Mesenchymal stem cell (in vitro differentiated cells and primary cell): ENCODE results near the gene SEPTIN5.

Experiments
- DNase-seq: peaks from one replicate; pipeline ENCODE4 v3.0.0-alpha.2; 2013
- H2AFZ ChIP-seq: one replicate; pipeline ENCODE4 v1.6.1; 2013; ENCODE audit warnings: low read depth, mild to moderate bottlenecking, control low read depth, inconsistent platforms, low read length, moderate library complexity
- H2AK5ac ChIP-seq: 2 replicates; pipeline ENCODE4 v1.6.1; 2013; ENCODE audit warnings: low read length, moderate library complexity, mild to moderate bottlenecking, inconsistent platforms; ENCODE audit not compliant: severe bottlenecking
- H2BK120ac ChIP-seq: one replicate; pipeline ENCODE4 v1.6.1; 2013; ENCODE audit warnings: low read depth, mild to moderate bottlenecking, inconsistent platforms, low read length, moderate library complexity
- H2BK12ac ChIP-seq, 2 experiments: one replicate each; pipeline ENCODE4 v1.6.1; 2013; ENCODE audit warnings: inconsistent platforms in 2 of 2, low read length in 2 of 2, mild to moderate bottlenecking in 2 of 2, moderate library complexity in 2 of 2, control low read depth in 1 of 2
- H2BK15ac ChIP-seq: one replicate; pipeline ENCODE4 v1.6.1; 2013; ENCODE audit warnings: mild to moderate bottlenecking, low read depth, inconsistent platforms; ENCODE audit not compliant: poor library complexity, severe bottlenecking
- H2BK5ac ChIP-seq: 2 replicates; pipeline ENCODE4 v1.6.1; 2013; ENCODE audit warnings: low read depth, mild to moderate bottlenecking, low read length, control low read depth, inconsistent platforms; ENCODE audit not compliant: poor library complexity, severe bottlenecking
- H3K14ac ChIP-seq, 2 experiments: one replicate each; pipeline ENCODE4 v1.6.1; 2013; ENCODE audit warnings: inconsistent platforms in 2 of 2, low read length in 2 of 2, control low read depth in 1 of 2, mild to moderate bottlenecking in 1 of 2, moderate library complexity in 1 of 2
- H3K18ac ChIP-seq, 2 experiments: one replicate each; pipeline ENCODE4 v1.6.1; 2013; ENCODE audit warnings: inconsistent platforms in 2 of 2, low read length in 2 of 2, control low read depth in 1 of 2, low read depth in 1 of 2, mild to moderate bottlenecking in 1 of 2
- H3K23ac ChIP-seq, 2 experiments: one replicate each; pipeline ENCODE4 v1.6.1; 2013; ENCODE audit warnings: inconsistent platforms in 2 of 2, low read length in 2 of 2, mild to moderate bottlenecking in 2 of 2, moderate library complexity in 2 of 2, control low read depth in 1 of 2
- H3K27ac ChIP-seq: 2 replicates; pipeline ENCODE4 v1.5.1; 2013; ENCODE audit warnings: mild to moderate bottlenecking, moderate library complexity, low read length, control low read depth, inconsistent platforms; ENCODE audit not compliant: poor library complexity, severe bottlenecking
- H3K27me3 ChIP-seq, 2 experiments: 2 replicates each; pipeline versions ENCODE4 v1.6.1 to v1.7.0; 2013; ENCODE audit warnings: low read length in 2 of 2, mild to moderate bottlenecking in 2 of 2, moderate library complexity in 2 of 2, control low read depth in 1 of 2, inconsistent platforms in 1 of 2; ENCODE audit not compliant: control insufficient read depth in 1 of 2, insufficient read depth in 1 of 2
- H3K36me3 ChIP-seq, 2 experiments: 2 replicates each; pipeline versions ENCODE4 v1.6.1 to v1.7.0; 2013; ENCODE audit warnings: low read length in 2 of 2, control low read depth in 1 of 2, inconsistent platforms in 1 of 2, low read depth in 1 of 2, mild to moderate bottlenecking in 1 of 2; ENCODE audit not compliant: insufficient read depth in 2 of 2, control insufficient read depth in 1 of 2
- H3K4ac ChIP-seq, 2 experiments: one replicate each; pipeline ENCODE4 v1.6.1; 2013; ENCODE audit warnings: inconsistent platforms in 2 of 2, low read length in 2 of 2, mild to moderate bottlenecking in 2 of 2, moderate library complexity in 2 of 2, control low read depth in 1 of 2, low read depth in 1 of 2
- H3K4me1 ChIP-seq: 2 replicates; pipeline ENCODE4 v1.6.1; 2013; ENCODE audit warnings: low read depth, low read length, control low read depth; ENCODE audit not compliant: control insufficient read depth, insufficient read depth
- H3K4me2 ChIP-seq: 2 replicates; pipeline ENCODE4 v1.6.1; 2013; ENCODE audit warnings: low read length, mild to moderate bottlenecking, inconsistent platforms; ENCODE audit not compliant: poor library complexity, severe bottlenecking
- H3K4me3 ChIP-seq, 2 experiments: 2 replicates each; pipeline versions ENCODE4 v1.5.1 to v1.7.0; 2013; ENCODE audit warnings: low read length in 2 of 2, mild to moderate bottlenecking in 2 of 2, control low read depth in 1 of 2, low read depth in 1 of 2; ENCODE audit not compliant: insufficient read depth in 1 of 2
- H3K79me1 ChIP-seq: replicated peaks from 2 replicates; pipeline ENCODE4 v1.6.1; 2013; ENCODE audit warnings: mild to moderate bottlenecking, control low read depth, low read length, inconsistent platforms; ENCODE audit not compliant: poor library complexity, severe bottlenecking
- H3K9ac ChIP-seq: 2 replicates; pipeline ENCODE4 v1.7.0; 2013; ENCODE audit warnings: mild to moderate bottlenecking, low read length, moderate library complexity
- H3K9me3 ChIP-seq: 2 replicates; pipeline ENCODE4 v1.7.0; 2013; ENCODE audit warnings: mild to moderate bottlenecking, low read length; ENCODE audit not compliant: control insufficient read depth
- H4K8ac ChIP-seq: one replicate; pipeline ENCODE4 v1.6.1; 2013; ENCODE audit warnings: inconsistent platforms, mild to moderate bottlenecking, low read length, moderate library complexity
- H4K91ac ChIP-seq: one replicate; pipeline ENCODE4 v1.6.1; 2013; ENCODE audit warnings: mild to moderate bottlenecking, low read length, inconsistent platforms
- WGBS: methylation state at CpG from one replicate; pipeline ENCODE4 v1.1.7; 2013; ENCODE audit warnings: mixed read lengths; 5-methylcytosine and 5-hydroxymethylcytosine counted together

SEPTIN5 gene

GRCh38 chr22:19763458-19764298 is 49.4 kb downstream of the SEPTIN5 start:
- Histone ChIP-seq H2AK5ac (no peak overlapping the region), H4K91ac (no peak overlapping the region), H2AFZ (no peak overlapping the region), H2BK5ac (no peak overlapping the region), H3K27me3 (peaks cover 73 to 81% of the 10 kb centered on the region in 2 experiments), H2BK12ac (no peak overlapping the region), H4K8ac (no peak overlapping the region), H3K4me2 (no peak overlapping the region), H3K79me1 (no peaks in the 10 kb centered on the region), H2BK15ac (no peak overlapping the region), H3K4me3 (no peak overlapping the region), H3K27ac (no peak overlapping the region), H3K18ac (no peak overlapping the region), H3K23ac (no peak overlapping the region), H3K4ac (no peak overlapping the region), H3K4me1 (peaks cover 33% of the 10 kb centered on the region), H3K9ac (no peak overlapping the region), H2BK120ac (no peak overlapping the region), H3K36me3 (no peaks in the 10 kb centered on the region), H3K9me3 (no peaks in the 10 kb centered on the region), H3K14ac (no peak overlapping the region)
- whole genome bisulfite sequencing, result 29% methylated on average over 35 of the region's 39 CpGs
- DNase-seq, result no peak

GRCh38 chr22:19764299-19764593 is 49.9 kb downstream of the SEPTIN5 start:
- H3K14ac ChIP-seq, result no peak overlapping the region
- H2BK15ac ChIP-seq, result no peak overlapping the region
- H3K36me3 ChIP-seq, result no peaks in the 10 kb centered on the region
- no peak overlapping the region for H2BK120ac ChIP-seq
- no peak for DNase-seq
- no peak overlapping the region for H3K18ac ChIP-seq
- no peak overlapping the region for H4K8ac ChIP-seq
- no peak overlapping the region for H3K9ac ChIP-seq
- no peak overlapping the region for H2BK5ac ChIP-seq
- no peaks in the 10 kb centered on the region for H3K9me3 ChIP-seq
- no peaks in the 10 kb centered on the region for H3K79me1 ChIP-seq
- no peak overlapping the region for H3K4me3 ChIP-seq
- H2AFZ ChIP-seq, result no peak overlapping the region
- no peak overlapping the region for H3K27ac ChIP-seq
- H4K91ac ChIP-seq, result no peak overlapping the region
- H3K4ac ChIP-seq, result no peak overlapping the region
- no peak overlapping the region for H3K4me2 ChIP-seq
- H3K4me1 ChIP-seq, result peaks cover 28% of the 10 kb centered on the region
- no peak overlapping the region for H3K23ac ChIP-seq
- 36% methylated on average over 15 of the region's 17 CpGs for WGBS
- H2AK5ac ChIP-seq, result no peak overlapping the region
- peaks cover 72 to 80% of the 10 kb centered on the region in 2 experiments for H3K27me3 ChIP-seq
- no peak overlapping the region for H2BK12ac ChIP-seq

GRCh38 chr22:19764636-19765476 is 50.6 kb downstream of the SEPTIN5 start:
- Histone ChIP-seq H3K9me3 (no peaks in the 10 kb centered on the region), H3K79me1 (no peaks in the 10 kb centered on the region), H4K8ac (no peak overlapping the region), H2BK15ac (no peak overlapping the region), H2AK5ac (no peak overlapping the region), H3K4ac (no peak overlapping the region), H4K91ac (no peak overlapping the region), H2AFZ (no peak overlapping the region), H3K36me3 (no peaks in the 10 kb centered on the region), H3K14ac (no peak overlapping the region), H3K9ac (no peak overlapping the region), H2BK12ac (no peak overlapping the region), H3K27ac (no peak overlapping the region), H3K4me3 (no peak overlapping the region), H2BK120ac (no peak overlapping the region), H3K18ac (no peak overlapping the region), H3K4me2 (no peak overlapping the region), H3K4me1 (peaks cover 22% of the 10 kb centered on the region), H3K27me3 (peaks cover 73 to 80% of the 10 kb centered on the region in 2 experiments), H3K23ac (no peak overlapping the region), H2BK5ac (no peak overlapping the region)
- no peak for DNase-seq
- WGBS, result 21% methylated on average over 24 of the region's 25 CpGs
